K562 (cell line): Measurements from ENCODE around the gene TTC31. TPM values are rescaled to one million over a fixed set of nuclear protein-coding genes. Genes with fewer than 3 reads are reported as not detected.

Source experiments
- CBX1 ChIP-seq: sonication (generic); IDR thresholded peaks from 2 replicates; pipeline ENCODE4 v1.6.1; 2016; ENCODE audit warnings: antibody characterized with exemption, low read depth, mild to moderate bottlenecking
- HMGXB4 ChIP-seq: sonication (generic); formaldehyde crosslinking; IDR thresholded peaks from 2 replicates; pipeline ENCODE4 v1.8.1; 2023; ENCODE audit warnings: mild to moderate bottlenecking, missing genetic modification reagents
- HNRNPUL1 ChIP-seq: fragments of 200-400 bp; formaldehyde crosslinking; IDR thresholded peaks from 2 replicates; pipeline ENCODE4 v1.6.1; 2017; ENCODE audit warnings: low read length
- MAFF ChIP-seq: IDR thresholded peaks from 2 replicates; pipeline ENCODE4 v1.6.1; 2012; ENCODE audit warnings: low read length, improper control_type of control experiment
- NFYB ChIP-seq: IDR thresholded peaks from 2 replicates; pipeline ENCODE4 v1.6.1; 2011; ENCODE audit warnings: mild to moderate bottlenecking, moderate library complexity; ENCODE audit not compliant: insufficient read length; ENCODE audit errors: extremely low read depth
- PHF8 ChIP-seq: fragments of 200-600 bp; sonication (generic); IDR thresholded peaks from 2 replicates; pipeline ENCODE4 v1.6.1; 2012; ENCODE audit warnings: mixed run types, mild to moderate bottlenecking, inconsistent platforms, low read length, moderate library complexity, borderline replicate concordance
- PHTF2 ChIP-seq: fragments of 250-450 bp; sonication (Bioruptor Pico); IDR thresholded peaks from 2 replicates; pipeline ENCODE4 v1.5.0; 2021; ENCODE audit warnings: mild to moderate bottlenecking
- PKNOX1 ChIP-seq: fragments of 450-650 bp; IDR thresholded peaks from 2 replicates; pipeline ENCODE4 v1.6.1; 2016
- RBM17 ChIP-seq: fragments of 200-400 bp; formaldehyde crosslinking; IDR thresholded peaks from 2 replicates; pipeline ENCODE4 v1.6.1; 2017; ENCODE audit warnings: low read depth, mild to moderate bottlenecking, low read length, borderline replicate concordance
- RREB1 ChIP-seq: fragments of 250-450 bp; sonication (Bioruptor Pico); IDR thresholded peaks from 2 replicates; pipeline ENCODE4 v1.4.0; 2020
- SMARCA5 ChIP-seq: fragments of 450-650 bp; IDR thresholded peaks from 2 replicates; pipeline ENCODE4 v1.6.1; 2016
- TGIF2 ChIP-seq: sonication (generic); formaldehyde crosslinking; IDR thresholded peaks from 2 replicates; pipeline ENCODE4 v1.8.1; 2022; ENCODE audit warnings: mild to moderate bottlenecking, missing genetic modification reagents, moderate library complexity
- TSHZ1 ChIP-seq: fragments of 250-450 bp; sonication (Bioruptor Pico); IDR thresholded peaks from 2 replicates; pipeline ENCODE4 v1.4.0; 2020; ENCODE audit warnings: mild to moderate bottlenecking, moderate library complexity
- U2AF1 ChIP-seq: fragments of 200-400 bp; formaldehyde crosslinking; optimal IDR thresholded peaks from 2 replicates; pipeline ENCODE3; 2017; ENCODE audit warnings: mild to moderate bottlenecking, low read depth, low read length, moderate library complexity
- ZNF146 ChIP-seq: IDR thresholded peaks from one replicate; pipeline ENCODE4 v1.6.1; 2018; ENCODE audit warnings: missing compliant biosample characterization; ENCODE audit not compliant: unreplicated experiment
- polyA plus RNA-seq, 8 experiments: library from polyadenylated mRNA; depleted of rRNA in 4 of 8; stranded (reverse) in 5 of 8; unstranded in 3 of 8; fragments of >200 nt; fragmentation: Nextera tagmentation in 2 of 8; fragmentation: Illumina TruSeq in 1 of 8; extraction: Ambion mirVana in 2 of 8; extraction: Trizol in 1 of 8; gene quantifications; 2 replicates each; pipeline versions ENCODE4 v1.2.1 to v1.2.3, GENCODE V29; 2011 to 2014; ENCODE audit warnings: inconsistent platforms in 1 of 8, missing spikeins in 1 of 8
- total RNA-seq, 7 experiments: library from RNA; depleted of rRNA in 6 of 7; stranded (reverse); fragments of >200 nt in 6 of 7; fragmentation: Illumina TruSeq in 2 of 7; extraction: Trizol in 2 of 7; gene quantifications; 2 replicates each; pipeline versions ENCODE4 v1.2.1 to v1.2.3, GENCODE V29; 2011 to 2021; ENCODE audit warnings: low replicate concordance in 1 of 7

Gene TTC31
- total and polyA plus RNA-seq, 9 of the 15 experiments (the other 6 are each of a cell fraction or from before 2014, with no cell fraction given) = 4.7 to 30.5 (median 15.9) TPM

GRCh38 chr2:74530239-74531187, 47.6 kb downstream of the TTC31 start (continued):
- no peak for TF ChIP-seq SMARCA5
- TF ChIP-seq TSHZ1 (CRISPR knock-in tag) = no peak
- no peak for TF ChIP-seq NFYB
- no peak for TF ChIP-seq RREB1
- peak; percentile 21; the same call in 1 of the 2 replicates for TF ChIP-seq PKNOX1
- TF ChIP-seq PHTF2 (CRISPR knock-in tag) = no peak
- TF ChIP-seq HNRNPUL1 = no peak
- TF ChIP-seq MAFF = no peak
- TF ChIP-seq PHF8 = peak; percentile 49; the same call in 1 of the 2 replicates
- TF ChIP-seq HMGXB4 = no peak
- no peak for TF ChIP-seq U2AF1
- no peak; the same call in 1 of the 2 replicates for TF ChIP-seq CBX1
- TF ChIP-seq ZNF146 (CRISPR knock-in tag) = no peak
- TF ChIP-seq RBM17 = no peak
- TF ChIP-seq TGIF2 (CRISPR knock-in tag) = no peak
